ENCODE data around the gene FPGT.

Gene FPGT

DNA sequence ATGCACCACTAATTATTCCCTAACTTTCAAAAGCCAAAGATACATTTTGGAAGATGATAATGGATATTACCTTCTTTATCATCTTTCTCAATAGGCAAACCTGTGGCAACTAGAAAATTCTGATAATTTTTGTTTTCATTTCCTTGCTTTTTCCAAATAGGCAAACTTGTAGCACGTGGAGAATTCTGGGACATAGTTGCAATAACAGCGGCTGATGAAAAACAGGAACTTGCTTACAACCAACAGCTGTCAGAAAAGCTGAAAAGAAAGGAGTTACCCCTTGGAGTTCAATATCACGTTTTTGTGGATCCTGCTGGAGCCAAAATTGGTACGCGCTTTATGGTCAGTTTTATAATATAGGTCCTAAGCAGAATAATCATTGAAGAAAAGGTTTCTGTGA is 1.5 kb downstream of the FPGT start:
- Histone ChIP-seq H3K9ac (no peak overlapping the region), H3K79me2 (ENCODE audit: insufficient read depth, low read depth) (no peaks in the 10 kb centered on the region), H3K4me2 (no peak overlapping the region; the same call in 1 of the 2 replicates), H3K27me3 (ENCODE audit: insufficient read depth, low read depth) (no peaks in the 10 kb centered on the region), H2AFZ (ENCODE audit: low read depth) (no peak overlapping the region), H3K27ac (no peak overlapping the region), H3K4me1 (ENCODE audit: low read depth, poor library complexity, severe bottlenecking) (peaks cover 8% of the 10 kb centered on the region), H3K36me3 (ENCODE audit: insufficient read depth) (no peaks in the 10 kb centered on the region), H4K20me1 (ENCODE audit: insufficient read depth) (no peaks in the 10 kb centered on the region), H3K4me3 (IDR thresholded peaks at IDR 0.05; ENCODE audit: insufficient read depth, low read depth, low read length) (no peak overlapping the region)
- TF ChIP-seq, protein P1, sequence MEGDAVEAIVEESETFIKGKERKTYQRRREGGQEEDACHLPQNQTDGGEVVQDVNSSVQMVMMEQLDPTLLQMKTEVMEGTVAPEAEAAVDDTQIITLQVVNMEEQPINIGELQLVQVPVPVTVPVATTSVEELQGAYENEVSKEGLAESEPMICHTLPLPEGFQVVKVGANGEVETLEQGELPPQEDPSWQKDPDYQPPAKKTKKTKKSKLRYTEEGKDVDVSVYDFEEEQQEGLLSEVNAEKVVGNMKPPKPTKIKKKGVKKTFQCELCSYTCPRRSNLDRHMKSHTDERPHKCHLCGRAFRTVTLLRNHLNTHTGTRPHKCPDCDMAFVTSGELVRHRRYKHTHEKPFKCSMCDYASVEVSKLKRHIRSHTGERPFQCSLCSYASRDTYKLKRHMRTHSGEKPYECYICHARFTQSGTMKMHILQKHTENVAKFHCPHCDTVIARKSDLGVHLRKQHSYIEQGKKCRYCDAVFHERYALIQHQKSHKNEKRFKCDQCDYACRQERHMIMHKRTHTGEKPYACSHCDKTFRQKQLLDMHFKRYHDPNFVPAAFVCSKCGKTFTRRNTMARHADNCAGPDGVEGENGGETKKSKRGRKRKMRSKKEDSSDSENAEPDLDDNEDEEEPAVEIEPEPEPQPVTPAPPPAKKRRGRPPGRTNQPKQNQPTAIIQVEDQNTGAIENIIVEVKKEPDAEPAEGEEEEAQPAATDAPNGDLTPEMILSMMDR (conservative IDR thresholded peaks at IDR 0.05; ENCODE audit: low read depth, low read length), result no peak

DNA sequence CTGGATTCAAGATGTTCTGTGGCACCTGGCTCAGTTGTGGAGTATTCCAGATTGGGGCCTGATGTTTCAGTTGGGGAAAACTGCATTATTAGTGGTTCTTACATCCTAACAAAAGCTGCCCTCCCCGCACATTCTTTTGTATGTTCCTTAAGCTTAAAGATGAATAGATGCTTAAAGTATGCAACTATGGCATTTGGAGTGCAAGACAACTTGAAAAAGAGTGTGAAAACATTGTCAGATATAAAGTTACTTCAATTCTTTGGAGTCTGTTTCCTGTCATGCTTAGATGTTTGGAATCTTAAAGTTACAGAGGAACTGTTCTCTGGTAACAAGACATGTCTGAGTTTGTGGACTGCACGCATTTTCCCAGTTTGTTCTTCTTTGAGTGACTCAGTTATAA is 7.2 kb downstream of the FPGT start:
- no peak overlapping the region for H3K4me2 ChIP-seq
- no peak overlapping the region for H3K27ac ChIP-seq
- TF ChIP-seq, protein P1 (conservative IDR thresholded peaks at IDR 0.05; ENCODE audit: low read depth, low read length), result no peak
- no peaks in the 10 kb centered on the region for H3K36me3 ChIP-seq (ENCODE audit: insufficient read depth)
- H3K4me3 ChIP-seq (IDR thresholded peaks at IDR 0.05; ENCODE audit: insufficient read depth, low read depth, low read length), result no peak overlapping the region
- H2AFZ ChIP-seq (ENCODE audit: low read depth), result no peak overlapping the region
- H3K4me1 ChIP-seq (ENCODE audit: low read depth, poor library complexity, severe bottlenecking), result no peaks in the 10 kb centered on the region
- no peaks in the 10 kb centered on the region for H4K20me1 ChIP-seq (ENCODE audit: insufficient read depth)
- no peak overlapping the region for H3K9ac ChIP-seq
- H3K27me3 ChIP-seq (ENCODE audit: insufficient read depth, low read depth), result no peaks in the 10 kb centered on the region
- no peaks in the 10 kb centered on the region for H3K79me2 ChIP-seq (ENCODE audit: insufficient read depth, low read depth)

DNA sequence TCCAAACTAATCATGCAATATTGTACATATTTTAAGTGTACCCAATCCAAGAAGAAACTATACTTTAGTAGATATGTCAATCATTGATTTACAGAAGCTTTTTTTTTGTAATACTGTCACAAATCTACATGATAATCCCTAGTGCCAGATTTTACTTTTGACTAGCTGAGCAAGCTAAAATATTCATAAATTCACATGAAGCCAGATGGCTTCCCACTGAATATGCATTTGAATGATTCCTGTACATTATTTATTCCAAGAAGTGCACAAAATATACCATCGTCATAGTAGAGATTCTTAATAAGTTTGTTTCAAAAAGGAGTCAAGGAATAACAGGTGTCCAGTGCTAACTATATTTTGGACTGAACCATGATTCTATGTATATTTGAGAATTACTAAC is 17.2 kb downstream of the FPGT start:
- Histone ChIP-seq H3K4me2 (no peak overlapping the region), H3K36me3 (ENCODE audit: insufficient read depth) (no peaks in the 10 kb centered on the region), H3K4me3 (IDR thresholded peaks at IDR 0.05; ENCODE audit: insufficient read depth, low read depth, low read length) (no peak overlapping the region), H4K20me1 (ENCODE audit: insufficient read depth) (no peaks in the 10 kb centered on the region), H3K4me1 (ENCODE audit: low read depth, poor library complexity, severe bottlenecking) (no peaks in the 10 kb centered on the region), H2AFZ (ENCODE audit: low read depth) (no peak overlapping the region), H3K27me3 (ENCODE audit: insufficient read depth, low read depth) (no peaks in the 10 kb centered on the region), H3K9ac (no peak overlapping the region), H3K79me2 (ENCODE audit: insufficient read depth, low read depth) (no peaks in the 10 kb centered on the region), H3K27ac (no peak overlapping the region)
- TF ChIP-seq, protein P1 (conservative IDR thresholded peaks at IDR 0.05; ENCODE audit: low read depth, low read length), result no peak

DNA sequence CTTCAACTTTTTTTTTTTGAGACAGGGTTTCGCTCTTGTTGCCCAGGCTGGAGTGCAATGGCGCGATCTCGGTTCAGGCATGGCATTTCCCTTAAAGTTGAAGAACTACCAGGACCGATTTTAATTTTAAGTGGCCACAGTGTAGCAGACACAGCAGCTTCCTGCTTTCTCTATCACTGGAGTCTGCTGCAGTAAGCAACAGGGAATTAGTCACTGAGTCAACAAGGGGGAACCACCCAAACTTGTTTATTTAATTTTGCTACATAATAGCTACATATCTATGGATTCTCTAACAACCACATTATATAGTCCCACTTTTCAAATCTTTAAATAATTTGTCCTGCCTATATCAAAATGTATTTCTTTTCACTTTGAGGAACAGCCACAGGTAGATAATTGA is 24.7 kb downstream of the FPGT start:
- Histone ChIP-seq H3K27me3 (ENCODE audit: insufficient read depth, low read depth) (no peaks in the 10 kb centered on the region), H3K79me2 (ENCODE audit: insufficient read depth, low read depth) (no peaks in the 10 kb centered on the region), H3K36me3 (ENCODE audit: insufficient read depth) (no peaks in the 10 kb centered on the region), H3K4me3 (IDR thresholded peaks at IDR 0.05; ENCODE audit: insufficient read depth, low read depth, low read length) (no peak overlapping the region), H3K4me2 (no peak overlapping the region), H3K27ac (no peak overlapping the region), H3K9ac (no peak overlapping the region), H3K4me1 (ENCODE audit: low read depth, poor library complexity, severe bottlenecking) (no peaks in the 10 kb centered on the region), H2AFZ (ENCODE audit: low read depth) (no peak overlapping the region), H4K20me1 (ENCODE audit: insufficient read depth) (no peaks in the 10 kb centered on the region)
- TF ChIP-seq, protein P1 (conservative IDR thresholded peaks at IDR 0.05; ENCODE audit: low read depth, low read length), result no peak
